GM18867 (cell line): ENCODE measurements around the gene WDR47.
"Not testable (repeated sequence)": the region's sequence is repeated elsewhere in the genome, so short reads cannot be mapped to it uniquely, and the experiment has no call there.

Source experiments
- ATAC-seq: cut with Tn5 transposase; IDR thresholded peaks from one replicate; pipeline ENCODE4 v1.9.1; 2021; ENCODE audit warnings: mild to moderate bottlenecking, moderate library complexity; ENCODE audit not compliant: unreplicated experiment

WDR47 gene

DNA sequence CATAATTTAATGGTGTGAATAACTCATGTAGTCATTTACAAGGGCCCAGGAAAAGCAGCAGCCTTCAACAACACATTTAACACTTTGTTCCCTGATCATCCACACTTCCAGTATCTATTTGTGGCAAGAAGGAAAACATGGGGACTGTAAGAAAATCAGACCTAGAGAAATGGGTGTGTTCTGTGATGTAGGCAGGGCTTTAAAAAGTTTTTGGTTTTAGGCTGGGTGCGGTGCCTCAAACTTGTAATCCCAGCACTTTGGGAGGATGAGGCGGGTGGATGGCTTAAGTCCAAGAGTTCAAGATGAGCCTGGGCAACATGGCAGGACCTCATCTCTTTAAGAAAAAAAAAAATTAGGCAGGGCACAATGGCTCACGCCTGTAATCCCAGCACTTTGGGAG is 14.2 kb upstream of the WDR47 start:
- ATAC-seq = no peak

DNA sequence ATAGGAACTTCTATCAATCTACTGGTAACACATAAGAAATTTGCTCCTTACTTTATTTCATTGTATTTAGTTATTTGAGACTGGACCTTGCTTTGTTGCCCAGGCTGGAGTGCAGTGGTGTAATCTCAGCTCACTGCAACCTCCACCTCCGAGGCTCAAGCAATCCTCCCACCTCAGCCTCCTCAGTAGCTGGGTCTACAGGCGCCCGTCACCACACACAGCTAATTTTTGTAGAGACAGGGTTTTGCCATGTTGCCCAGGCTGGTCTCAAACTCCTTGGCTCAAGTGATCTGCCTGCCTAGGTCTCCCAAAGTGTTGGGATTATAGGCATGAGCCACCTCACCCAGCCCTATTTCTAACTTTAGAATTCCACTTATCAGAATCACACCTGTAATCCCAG is 10.2 kb upstream of the WDR47 start:
- not testable (repeated sequence) for ATAC-seq

- ATAC-seq = no peak
Measured at GRCh38 chr1:109050228-109050995, 8.5 kb upstream of the WDR47 start.

DNA sequence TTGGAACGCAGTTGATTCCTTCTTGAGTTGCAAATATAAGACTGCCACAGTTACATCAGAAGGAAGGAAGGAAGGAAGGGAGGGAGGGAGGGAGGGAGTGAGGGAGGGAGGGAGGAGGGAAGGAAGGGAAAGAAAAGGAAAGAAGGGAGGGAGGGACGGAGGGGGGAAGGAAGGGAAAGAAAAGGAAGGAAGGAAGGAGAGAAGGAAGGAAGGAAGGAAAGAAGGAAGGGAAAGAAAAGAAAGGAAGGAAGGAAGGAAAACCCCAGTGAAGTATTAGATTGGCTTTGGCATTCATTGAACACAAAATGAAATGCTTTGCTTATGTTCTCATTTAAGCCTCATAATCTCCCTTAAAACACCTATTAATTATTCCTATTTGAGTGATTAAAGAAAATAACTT is 6.4 kb upstream of the WDR47 start:
- no peak for ATAC-seq

DNA sequence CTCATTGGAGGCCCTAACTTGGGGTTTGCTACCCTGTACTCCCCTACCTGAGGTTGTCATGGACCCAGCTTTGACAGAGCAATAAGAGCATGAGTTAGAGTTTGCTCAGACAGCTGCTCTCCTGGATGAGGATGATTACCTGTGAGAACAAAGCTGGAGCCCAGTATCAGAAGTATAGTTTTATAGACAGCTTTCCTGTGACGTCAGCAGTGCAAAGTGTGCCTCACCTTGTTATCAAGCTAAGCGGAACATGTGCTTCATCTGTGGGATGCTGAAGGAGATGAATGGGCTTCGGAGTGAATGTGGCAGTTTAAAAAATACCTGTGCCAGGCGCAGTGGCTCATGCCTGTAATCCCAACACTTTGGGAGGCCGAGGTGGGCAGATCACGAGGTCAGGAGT is 5.4 kb upstream of the WDR47 start:
- no peak for ATAC-seq

DNA sequence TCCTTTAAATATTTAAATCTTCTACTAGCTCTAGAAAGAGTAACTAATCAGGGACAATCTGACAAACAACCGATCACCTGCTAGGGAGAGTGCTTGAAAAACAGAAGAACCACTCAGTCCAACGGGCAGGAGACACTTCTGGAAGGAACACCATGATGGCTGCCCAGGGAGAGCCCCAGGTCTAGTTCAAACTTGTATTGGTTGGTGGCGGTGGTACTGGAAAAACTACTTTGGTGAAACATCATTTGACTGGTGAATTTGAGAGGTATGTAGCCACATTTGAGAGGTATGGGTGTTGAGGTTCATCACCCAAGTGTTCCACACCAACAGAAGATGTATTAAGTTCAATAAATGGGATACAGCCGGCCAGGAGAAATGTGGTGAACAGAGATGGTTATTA is 4.8 kb upstream of the WDR47 start:
- no peak for ATAC-seq

- ATAC-seq = no peak
Measured at GRCh38 chr1:109045595-109045994, 3.7 kb upstream of the WDR47 start.

GRCh38 chr1:109040989-109041620 is 797 bp downstream of the WDR47 start:
- ATAC-seq = peak; percentile 32

- no peak for ATAC-seq
Measured at GRCh38 chr1:109040627-109040988, 1.3 kb downstream of the WDR47 start.

DNA sequence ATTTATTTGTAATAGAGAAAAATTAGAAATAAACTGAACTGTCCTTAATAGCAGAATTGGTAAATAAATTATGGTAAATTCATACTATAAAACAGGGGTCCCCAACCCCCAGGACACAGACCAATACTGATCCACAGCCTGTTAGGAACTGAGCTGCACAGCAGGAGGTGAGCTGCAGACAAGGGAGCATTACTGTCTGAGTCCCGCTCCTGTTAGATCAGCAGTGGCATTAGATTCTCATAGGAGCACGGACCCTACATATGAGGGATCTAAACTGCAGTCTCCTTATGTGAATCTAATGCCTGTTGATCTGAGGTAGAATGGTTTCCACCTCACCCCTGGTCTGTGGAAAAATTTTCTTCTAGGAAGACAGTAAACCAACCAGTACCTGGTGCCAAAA is 7.5 kb downstream of the WDR47 start:
- ATAC-seq = no peak

DNA sequence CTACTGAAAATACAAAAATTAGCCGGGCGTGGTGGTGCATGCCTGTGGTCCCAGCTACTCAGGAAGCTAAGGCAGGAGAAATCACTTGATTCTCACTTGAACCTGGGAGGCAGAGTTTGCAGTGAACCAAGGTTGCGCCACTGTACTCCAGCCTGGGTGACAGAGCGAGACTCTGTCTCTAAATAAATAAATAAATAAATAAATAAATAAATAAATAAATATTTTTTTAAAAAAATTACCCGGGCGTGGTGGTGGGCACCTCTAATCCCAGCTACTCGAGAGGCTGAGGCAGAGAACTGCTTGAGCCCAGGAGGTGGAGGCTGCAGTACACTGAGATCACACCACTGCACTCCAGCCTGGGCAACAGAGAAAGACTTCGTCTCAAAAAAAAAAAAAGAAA is 12.4 kb downstream of the WDR47 start:
- not testable (repeated sequence) for ATAC-seq

GRCh38 chr1:109027841-109028240 is 14.1 kb downstream of the WDR47 start:
- ATAC-seq = no peak

DNA sequence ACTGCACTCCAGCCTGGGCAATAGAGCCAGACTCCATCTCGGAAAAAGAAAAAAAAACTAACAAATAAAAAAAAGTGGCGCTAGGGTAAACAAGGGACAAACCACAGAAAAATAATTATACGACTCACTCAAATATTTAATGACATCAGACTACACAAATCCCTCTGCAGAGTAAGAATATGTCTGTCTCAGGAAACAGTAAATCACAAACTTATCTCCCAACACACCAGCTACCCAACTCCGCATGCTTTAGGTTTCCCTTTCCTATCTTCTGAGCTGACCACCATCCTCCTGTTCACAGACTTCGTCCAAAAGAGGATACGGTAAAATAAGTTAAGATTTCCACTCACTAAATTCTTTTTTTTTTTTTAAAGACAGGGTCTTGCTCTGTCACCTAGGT is 16.2 kb downstream of the WDR47 start:
- no peak for ATAC-seq

GRCh38 chr1:109024646-109025045 is 17.3 kb downstream of the WDR47 start:
- no peak for ATAC-seq

- no peak for ATAC-seq
Measured at GRCh38 chr1:109020693-109021257, 21.1 kb downstream of the WDR47 start.

- ATAC-seq = not testable (repeated sequence)
Measured at GRCh38 chr1:109017719-109018118, 24.2 kb downstream of the WDR47 start.

GRCh38 chr1:109017134-109017533 is 24.8 kb downstream of the WDR47 start:
- ATAC-seq = no peak

DNA sequence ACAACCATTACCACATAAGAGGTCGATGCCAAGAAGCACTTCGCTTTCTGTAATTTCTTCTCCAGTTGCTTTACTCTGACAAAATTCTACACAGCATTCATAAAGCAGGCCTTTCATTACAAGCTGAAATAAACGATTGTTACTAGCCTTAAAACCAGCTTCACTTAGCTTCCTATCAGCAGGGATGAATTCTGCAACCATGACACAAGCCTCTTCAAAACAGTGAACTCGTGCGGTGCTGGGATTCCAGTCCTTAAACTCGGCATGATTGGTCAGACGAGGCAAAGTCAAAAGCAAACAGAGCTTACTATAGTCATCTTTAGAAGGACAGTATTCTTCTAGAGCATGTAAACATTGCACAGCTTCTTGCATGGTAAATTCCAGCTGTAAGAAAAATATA is 30.6 kb downstream of the WDR47 start:
- no peak for ATAC-seq

GRCh38 chr1:108996622-108997021 is 45.3 kb downstream of the WDR47 start:
- not testable (repeated sequence) for ATAC-seq

DNA sequence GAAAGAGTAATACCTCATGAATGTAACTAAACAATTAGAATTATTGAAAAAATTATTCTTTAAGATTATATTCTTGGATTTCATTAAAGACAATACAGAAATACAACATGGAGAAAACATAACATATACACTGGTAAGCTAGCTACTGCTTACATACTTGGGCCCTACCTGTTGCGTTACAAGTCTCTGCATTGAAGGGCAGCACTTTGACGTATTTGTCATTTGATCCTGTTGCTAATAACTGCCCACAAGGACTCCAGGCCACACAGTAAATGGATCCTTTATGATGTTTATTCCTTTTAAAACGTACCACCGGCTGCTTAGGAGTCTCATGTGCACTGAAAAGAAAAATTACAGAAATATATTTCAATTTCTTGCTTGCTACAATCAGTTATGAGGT is 58.8 kb downstream of the WDR47 start:
- ATAC-seq = no peak

- ATAC-seq = no peak
Measured at GRCh38 chr1:108976658-108977057, 65.2 kb downstream of the WDR47 start.

- ATAC-seq = no peak
Measured at GRCh38 chr1:108972951-108973350, 69.0 kb downstream of the WDR47 start.
